ENCODE measurements around the gene BPIFB2.
"Not testable (repeated sequence)": the region's sequence is repeated elsewhere in the genome, so short reads cannot be mapped to it uniquely, and the experiment has no call there.

The BPIFB2 gene

DNA sequence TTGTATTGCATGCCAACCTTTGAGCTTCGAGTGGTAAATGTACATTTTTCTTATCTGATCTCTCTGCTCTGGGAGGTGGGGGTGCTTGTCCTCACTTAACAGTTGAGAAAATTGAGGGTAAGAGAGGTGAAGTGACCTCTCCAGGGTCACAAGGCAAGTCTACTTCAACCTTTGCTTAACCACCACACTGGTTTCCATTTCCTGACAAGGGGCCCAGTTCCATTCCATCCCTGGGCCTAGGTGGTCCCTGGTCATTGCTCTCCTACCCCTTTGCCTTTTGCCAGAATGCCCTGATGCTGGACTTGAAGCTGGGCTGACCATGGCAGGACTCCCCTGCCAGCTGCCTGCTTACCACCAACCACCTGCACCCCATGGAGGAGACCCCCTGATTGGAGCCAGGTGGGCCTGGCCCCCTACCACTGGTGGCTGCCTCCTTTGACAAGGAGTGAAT lies 36.3 kb downstream of the BPIFB2 start:
- TF ChIP-seq, protein P1, sequence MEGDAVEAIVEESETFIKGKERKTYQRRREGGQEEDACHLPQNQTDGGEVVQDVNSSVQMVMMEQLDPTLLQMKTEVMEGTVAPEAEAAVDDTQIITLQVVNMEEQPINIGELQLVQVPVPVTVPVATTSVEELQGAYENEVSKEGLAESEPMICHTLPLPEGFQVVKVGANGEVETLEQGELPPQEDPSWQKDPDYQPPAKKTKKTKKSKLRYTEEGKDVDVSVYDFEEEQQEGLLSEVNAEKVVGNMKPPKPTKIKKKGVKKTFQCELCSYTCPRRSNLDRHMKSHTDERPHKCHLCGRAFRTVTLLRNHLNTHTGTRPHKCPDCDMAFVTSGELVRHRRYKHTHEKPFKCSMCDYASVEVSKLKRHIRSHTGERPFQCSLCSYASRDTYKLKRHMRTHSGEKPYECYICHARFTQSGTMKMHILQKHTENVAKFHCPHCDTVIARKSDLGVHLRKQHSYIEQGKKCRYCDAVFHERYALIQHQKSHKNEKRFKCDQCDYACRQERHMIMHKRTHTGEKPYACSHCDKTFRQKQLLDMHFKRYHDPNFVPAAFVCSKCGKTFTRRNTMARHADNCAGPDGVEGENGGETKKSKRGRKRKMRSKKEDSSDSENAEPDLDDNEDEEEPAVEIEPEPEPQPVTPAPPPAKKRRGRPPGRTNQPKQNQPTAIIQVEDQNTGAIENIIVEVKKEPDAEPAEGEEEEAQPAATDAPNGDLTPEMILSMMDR (IDR thresholded peaks at IDR 0.05; ENCODE audit: low read depth, low read length, missing control alignments) = no peak
- in situ Hi-C loops (cut with HindIII; ENCODE audit: low sequenced_read_pairs) = no loop called here
- no peak overlapping the region for H3K4me3 ChIP-seq (ENCODE audit: low read depth, low read length)
- DNase-seq (ENCODE audit: low read depth) = no peak

DNA sequence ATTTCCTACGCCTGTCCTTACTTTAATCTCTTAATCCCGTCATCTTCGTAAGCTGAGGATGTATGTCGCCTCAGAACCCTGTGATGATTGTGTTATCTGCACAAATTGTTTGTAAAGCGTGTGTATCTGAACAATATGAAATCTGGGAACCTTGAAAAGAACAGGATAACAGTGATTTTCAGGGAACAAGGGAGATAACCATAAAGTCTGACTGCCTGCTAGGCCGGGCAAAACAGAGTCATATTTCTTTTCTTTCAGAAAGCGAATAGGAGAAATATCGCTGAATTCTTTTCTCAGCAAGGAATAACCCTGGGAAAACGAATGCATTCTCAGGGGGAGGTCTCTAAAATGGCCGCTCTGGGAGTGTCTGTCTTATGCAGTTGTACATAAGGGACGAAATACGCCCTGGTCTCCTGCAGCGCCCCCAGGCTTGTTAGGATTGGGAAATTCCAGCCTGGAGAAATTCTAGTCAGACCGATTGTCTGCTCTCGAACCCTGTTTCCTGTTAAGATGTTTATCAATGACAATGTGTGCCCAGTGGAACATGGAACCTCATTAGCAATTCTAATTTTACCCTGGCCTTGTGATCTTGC lies 37.7 kb downstream of the BPIFB2 start:
- H3K4me3 ChIP-seq (ENCODE audit: low read depth, low read length); in situ Hi-C loops (cut with HindIII; ENCODE audit: low sequenced_read_pairs); DNase-seq (ENCODE audit: low read depth): not testable (repeated sequence)

DNA sequence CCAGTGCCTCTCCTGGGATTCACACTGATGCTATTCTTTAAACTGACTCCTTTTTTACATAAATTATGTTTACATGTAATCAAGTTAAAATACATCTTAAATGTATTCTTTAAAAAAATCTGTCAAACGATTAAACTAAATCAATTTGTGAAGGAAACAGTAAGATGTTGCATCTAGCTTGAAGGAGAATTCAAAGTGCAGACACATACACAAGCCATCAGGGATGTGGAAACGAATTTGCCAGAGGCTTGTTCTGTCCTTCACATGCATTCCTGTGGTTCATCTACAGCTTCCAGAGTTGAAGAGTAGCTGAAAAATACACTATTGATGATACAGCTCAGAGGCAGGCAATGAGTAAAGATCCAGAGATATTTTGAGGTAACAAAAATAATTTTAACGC lies 38.9 kb downstream of the BPIFB2 start:
- TF ChIP-seq, protein P1 (IDR thresholded peaks at IDR 0.05; ENCODE audit: low read depth, low read length, missing control alignments) = no peak
- no peak overlapping the region for H3K4me3 ChIP-seq (ENCODE audit: low read depth, low read length)
- no peak for DNase-seq (ENCODE audit: low read depth)
- in situ Hi-C loops (cut with HindIII; ENCODE audit: low sequenced_read_pairs) = no loop called here

DNA sequence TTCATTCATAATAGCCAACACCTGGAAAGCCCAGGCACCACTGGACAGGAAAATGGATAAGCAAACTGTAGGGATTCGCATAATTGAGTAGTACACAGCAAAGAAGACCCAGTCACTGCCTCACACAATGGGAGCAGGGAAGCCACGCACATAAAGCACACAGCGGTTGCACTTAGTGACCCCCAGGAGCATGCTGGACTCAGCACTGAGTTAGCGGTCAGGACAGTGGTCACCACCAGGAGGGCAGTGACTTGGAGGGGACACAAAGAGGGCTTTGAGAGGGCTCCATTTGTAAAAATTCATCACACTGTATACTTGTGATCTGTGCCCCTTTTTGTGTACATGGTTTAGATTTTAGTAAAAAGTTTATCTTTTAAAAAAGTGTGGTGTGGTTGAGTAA lies 43.8 kb downstream of the BPIFB2 start:
- H3K4me3 ChIP-seq (ENCODE audit: low read depth, low read length) = no peak overlapping the region
- no peak for DNase-seq (ENCODE audit: low read depth)
- TF ChIP-seq, protein P1 (IDR thresholded peaks at IDR 0.05; ENCODE audit: low read depth, low read length, missing control alignments) = no peak
- in situ Hi-C loops (cut with HindIII; ENCODE audit: low sequenced_read_pairs) = no loop called here

DNA sequence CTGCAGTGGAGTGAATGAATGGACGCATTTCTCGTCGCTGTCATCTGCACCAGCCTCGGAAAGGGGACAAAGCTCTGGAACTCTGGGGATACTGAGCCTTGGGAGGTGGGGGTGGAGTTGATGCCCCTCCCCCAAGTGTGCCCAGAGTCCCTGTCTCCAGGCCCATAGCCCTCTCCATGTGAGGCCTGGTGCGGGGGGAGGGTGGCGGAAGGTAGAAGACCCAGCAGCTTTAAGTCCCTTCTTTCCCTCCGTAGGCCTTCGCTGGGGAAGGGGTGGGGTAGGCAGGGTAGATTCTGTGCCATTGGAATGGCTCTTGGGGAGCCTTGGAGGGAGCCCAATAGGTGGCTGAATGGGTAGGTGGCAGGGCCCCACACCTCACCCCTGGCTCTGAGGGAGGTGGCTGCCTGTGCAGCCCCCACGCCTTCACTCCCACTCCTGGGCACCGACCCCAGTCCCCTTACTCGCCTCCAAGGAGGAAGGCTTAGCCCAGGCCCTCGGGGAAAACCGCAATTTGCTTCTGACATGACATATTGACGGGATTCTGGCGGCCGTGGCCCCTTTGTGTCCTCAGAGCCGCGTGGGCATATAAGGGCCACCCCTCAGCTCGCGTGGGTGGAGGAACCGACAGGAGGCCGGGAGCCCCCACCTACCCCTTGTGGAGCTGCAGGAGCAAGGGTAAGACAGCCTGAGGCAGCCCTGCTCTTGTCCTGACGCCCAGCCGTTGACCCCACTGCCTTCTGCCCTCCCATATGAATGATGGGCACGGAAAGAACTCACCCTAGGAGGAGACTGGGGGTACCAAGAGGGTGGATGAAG lies 46.0 kb downstream of the BPIFB2 start, which contains the start of gene BPIFB3:
BPIFB3 (plus strand) TSS at position 613 of the 816 bp plus-strand sequence. CDS start 1,533 bp downstream, outside the sequence.
- H3K4me3 ChIP-seq (ENCODE audit: low read depth, low read length) = no peak within 1 kb of the TSS
- in situ Hi-C loops (cut with HindIII; ENCODE audit: low sequenced_read_pairs) = no loop called here
- no peak for DNase-seq (ENCODE audit: low read depth)
- TF ChIP-seq, protein P1 (IDR thresholded peaks at IDR 0.05; ENCODE audit: low read depth, low read length, missing control alignments) = no peak

DNA sequence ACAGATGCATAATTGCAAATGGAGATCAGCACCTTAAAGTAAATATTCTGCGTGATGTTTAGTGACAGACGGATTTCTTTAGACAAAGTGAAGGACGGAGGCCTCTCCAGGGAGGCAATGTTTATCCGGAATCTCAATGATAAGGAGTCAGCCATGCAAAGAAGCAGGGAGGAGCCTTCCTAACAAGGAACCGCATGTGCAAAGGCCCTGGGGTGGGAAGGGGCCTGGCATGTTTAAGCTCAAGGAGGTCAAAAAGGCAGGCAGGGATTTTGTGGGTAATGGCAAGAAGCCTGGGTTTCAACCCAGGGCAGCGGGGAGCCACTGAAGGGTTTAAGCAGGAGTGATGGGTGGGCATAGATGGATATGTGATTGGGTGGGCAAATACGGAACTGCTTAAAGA lies 46.9 kb downstream of the BPIFB2 start:
- no peak for DNase-seq (ENCODE audit: low read depth)
- in situ Hi-C loops (cut with HindIII; ENCODE audit: low sequenced_read_pairs) = no loop called here

More for the DNA sequence above, 46.9 kb downstream of the BPIFB2 start:
- H3K4me3 ChIP-seq (ENCODE audit: low read depth, low read length) = no peak overlapping the region
- TF ChIP-seq, protein P1 (IDR thresholded peaks at IDR 0.05; ENCODE audit: low read depth, low read length, missing control alignments) = no peak
